Measurements from ENCODE around the gene SCARF1.
"Not testable (repeated sequence)": the region's sequence is repeated elsewhere in the genome, so short reads cannot be mapped to it uniquely, and the experiment has no call there.

- not testable (repeated sequence) for TF ChIP-seq POLR2A (IDR thresholded peaks at IDR 0.05; ENCODE audit: extremely low read depth, insufficient read length); CTCF (IDR thresholded peaks at IDR 0.05; ENCODE audit: low read depth, low read length)
These were observed 42.9 kb upstream of the SCARF1 start for GRCh38 chr17:1688405-1688804.

Data from NB4 (cell line).